Parathyroid adenoma (tissue), 2 donors: ENCODE data around the gene TTC6.

Experiments
- H2AFZ ChIP-seq: fragments of 300-600 bp; sonication (generic); one replicate; pipeline ENCODE4 v1.7.0; 2017; ENCODE audit warnings: antibody characterized with exemption, mild to moderate bottlenecking
- H3K27ac ChIP-seq: fragments of 300-600 bp; sonication (generic); one replicate; pipeline ENCODE4 v1.7.0; 2017
- H3K27me3 ChIP-seq: fragments of 300-600 bp; sonication (generic); one replicate; pipeline ENCODE4 v1.7.0; 2017; ENCODE audit warnings: low read length; ENCODE audit not compliant: control insufficient read depth, insufficient read depth
- H3K36me3 ChIP-seq: fragments of 300-600 bp; sonication (generic); one replicate; pipeline ENCODE4 v1.7.0; 2017; ENCODE audit warnings: low read length; ENCODE audit not compliant: control insufficient read depth, insufficient read depth
- H3K4me1 ChIP-seq: fragments of 300-600 bp; sonication (generic); one replicate; pipeline ENCODE4 v1.7.0; 2017; ENCODE audit warnings: control low read depth
- H3K4me2 ChIP-seq: fragments of 300-600 bp; sonication (generic); one replicate; pipeline ENCODE4 v1.7.0; 2017; ENCODE audit warnings: low read length
- H3K4me3 ChIP-seq: fragments of 300-600 bp; sonication (generic); one replicate; pipeline ENCODE4 v1.7.0; 2017; ENCODE audit warnings: low read depth, low read length
- H3K79me2 ChIP-seq: fragments of 300-600 bp; sonication (generic); one replicate; pipeline ENCODE4 v1.7.0; 2017; ENCODE audit warnings: control low read depth
- H3K9ac ChIP-seq: fragments of 300-600 bp; sonication (generic); one replicate; pipeline ENCODE4 v1.7.0; 2017; ENCODE audit warnings: mild to moderate bottlenecking
- H3K9me3 ChIP-seq: fragments of 300-600 bp; sonication (generic); one replicate; pipeline ENCODE4 v1.7.0; 2017; ENCODE audit warnings: low read length; ENCODE audit not compliant: control insufficient read depth
- TF ChIP-seq, protein P1 (sequence below): fragments of 300-600 bp; sonication (generic); IDR thresholded peaks from one replicate; pipeline ENCODE4 v1.7.0; 2017; ENCODE audit warnings: antibody characterized with exemption, mild to moderate bottlenecking
- donor health status: primary hyperparathyroidism.

The TTC6 gene

DNA sequence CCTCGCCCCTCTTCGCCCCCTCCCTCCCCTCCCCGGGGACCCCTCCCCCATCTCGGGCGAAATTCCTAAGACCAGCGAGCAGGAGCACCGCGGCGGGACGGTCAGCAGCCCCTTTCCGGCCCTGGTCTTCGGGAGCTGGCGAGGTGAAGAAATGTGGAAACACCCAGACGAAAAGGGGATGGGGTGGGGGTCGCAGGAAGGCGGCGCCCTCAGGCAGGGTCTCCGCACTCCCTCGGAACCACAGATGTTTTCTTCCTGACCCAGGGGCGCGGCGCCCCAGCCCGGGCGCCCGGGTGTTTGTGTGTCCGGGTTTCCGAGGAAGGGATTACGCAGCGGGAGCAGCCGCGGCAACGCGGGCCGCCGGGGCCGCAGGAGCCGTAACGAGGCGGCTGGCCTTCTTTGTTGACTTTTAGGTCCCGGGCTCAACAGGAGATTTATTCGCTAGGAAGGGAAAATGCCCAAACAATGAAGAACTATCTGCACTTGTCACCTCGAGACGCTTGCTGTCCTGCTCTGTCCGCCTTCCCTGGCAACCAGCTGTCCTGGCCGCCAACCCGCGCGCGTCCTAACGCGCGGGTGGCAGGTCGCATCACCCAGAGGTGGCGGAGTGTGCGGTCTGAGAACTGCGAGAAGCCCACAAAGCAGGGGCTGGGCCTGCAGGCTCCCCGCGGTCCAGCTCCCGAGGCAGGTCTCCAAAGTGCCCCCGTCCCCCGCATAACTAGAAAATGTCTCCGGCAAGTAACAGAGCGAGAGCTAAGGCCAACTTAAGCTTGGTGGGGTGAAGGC lies 7.4 kb upstream of the TTC6 start:
- Histone ChIP-seq H2AFZ (no peak overlapping the region), H3K4me1 (no peaks in the 10 kb centered on the region), H3K27me3 (peaks cover 43% of the 10 kb centered on the region), H3K9me3 (peaks cover 9% of the 10 kb centered on the region), H3K4me2 (no peak overlapping the region), H3K9ac (no peak overlapping the region), H3K27ac (no peak overlapping the region), H3K36me3 (no peaks in the 10 kb centered on the region), H3K79me2 (no peaks in the 10 kb centered on the region), H3K4me3 (no peak overlapping the region)
- TF ChIP-seq, protein P1, sequence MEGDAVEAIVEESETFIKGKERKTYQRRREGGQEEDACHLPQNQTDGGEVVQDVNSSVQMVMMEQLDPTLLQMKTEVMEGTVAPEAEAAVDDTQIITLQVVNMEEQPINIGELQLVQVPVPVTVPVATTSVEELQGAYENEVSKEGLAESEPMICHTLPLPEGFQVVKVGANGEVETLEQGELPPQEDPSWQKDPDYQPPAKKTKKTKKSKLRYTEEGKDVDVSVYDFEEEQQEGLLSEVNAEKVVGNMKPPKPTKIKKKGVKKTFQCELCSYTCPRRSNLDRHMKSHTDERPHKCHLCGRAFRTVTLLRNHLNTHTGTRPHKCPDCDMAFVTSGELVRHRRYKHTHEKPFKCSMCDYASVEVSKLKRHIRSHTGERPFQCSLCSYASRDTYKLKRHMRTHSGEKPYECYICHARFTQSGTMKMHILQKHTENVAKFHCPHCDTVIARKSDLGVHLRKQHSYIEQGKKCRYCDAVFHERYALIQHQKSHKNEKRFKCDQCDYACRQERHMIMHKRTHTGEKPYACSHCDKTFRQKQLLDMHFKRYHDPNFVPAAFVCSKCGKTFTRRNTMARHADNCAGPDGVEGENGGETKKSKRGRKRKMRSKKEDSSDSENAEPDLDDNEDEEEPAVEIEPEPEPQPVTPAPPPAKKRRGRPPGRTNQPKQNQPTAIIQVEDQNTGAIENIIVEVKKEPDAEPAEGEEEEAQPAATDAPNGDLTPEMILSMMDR, result no peak

DNA sequence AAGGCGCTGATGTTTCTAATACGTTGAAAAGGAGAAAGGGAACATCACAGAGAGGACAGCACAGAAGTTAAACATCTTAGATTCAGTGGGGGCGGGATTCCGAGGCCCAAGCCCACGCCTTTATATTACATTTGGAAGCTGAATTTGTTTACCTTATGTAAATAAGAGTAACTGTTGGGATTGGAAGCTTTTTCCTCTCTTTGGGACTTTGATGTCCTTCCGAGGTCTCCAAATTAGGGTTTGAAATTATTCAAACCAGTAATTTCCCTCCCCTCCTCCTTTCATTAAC lies 6.8 kb upstream of the TTC6 start:
- H3K9ac ChIP-seq, result no peak overlapping the region
- no peak overlapping the region for H3K27ac ChIP-seq
- no peaks in the 10 kb centered on the region for H3K36me3 ChIP-seq
- no peak overlapping the region for H3K4me3 ChIP-seq
- H3K27me3 ChIP-seq, result peaks cover 44% of the 10 kb centered on the region
- H3K4me2 ChIP-seq, result no peak overlapping the region
- no peak overlapping the region for H2AFZ ChIP-seq
- TF ChIP-seq, protein P1, result no peak
- no peaks in the 10 kb centered on the region for H3K4me1 ChIP-seq
- H3K9me3 ChIP-seq, result peaks cover 9% of the 10 kb centered on the region
- H3K79me2 ChIP-seq, result no peaks in the 10 kb centered on the region

DNA sequence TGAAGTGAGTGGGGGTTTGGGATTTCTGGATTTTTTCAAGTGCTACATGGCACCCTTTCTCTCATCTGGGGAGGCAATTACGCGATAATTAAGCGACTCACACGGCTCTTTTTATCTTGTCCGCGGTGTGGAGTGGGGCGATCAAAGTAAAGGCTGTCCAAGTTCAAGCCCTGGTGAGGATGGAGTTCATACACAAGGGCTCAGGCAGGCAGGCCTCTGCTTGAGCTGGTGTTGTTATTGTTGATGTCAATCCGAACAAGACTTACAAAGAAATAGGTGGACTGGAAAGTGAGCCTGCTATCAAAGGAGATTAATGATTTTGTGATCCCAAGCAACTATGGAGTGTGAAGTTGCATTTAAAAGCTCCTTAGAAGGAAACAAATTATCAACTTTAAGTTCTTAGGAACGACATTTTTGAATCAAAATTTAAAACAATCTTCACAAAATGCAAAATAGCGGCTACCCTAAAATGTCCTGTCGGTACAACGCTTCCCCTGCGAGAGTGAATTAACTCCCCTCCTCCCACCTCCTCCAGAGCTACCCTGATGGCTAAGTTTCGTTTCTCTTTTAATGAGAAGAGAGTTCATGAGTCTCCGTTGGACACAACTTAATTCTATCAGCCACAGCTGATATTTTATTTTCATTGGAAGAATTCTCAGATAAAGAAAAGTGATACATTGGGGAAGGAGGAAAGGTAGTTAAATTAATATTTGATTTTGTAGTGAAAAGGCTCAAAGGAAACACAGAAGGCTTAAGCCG lies 6.3 kb upstream of the TTC6 start:
- H3K4me1 ChIP-seq, result no peaks in the 10 kb centered on the region
- H3K4me3 ChIP-seq, result no peak overlapping the region
- H3K27me3 ChIP-seq, result peaks cover 46% of the 10 kb centered on the region
- no peaks in the 10 kb centered on the region for H3K79me2 ChIP-seq
- H2AFZ ChIP-seq, result no peak overlapping the region
- no peak overlapping the region for H3K4me2 ChIP-seq
- peaks cover 9% of the 10 kb centered on the region for H3K9me3 ChIP-seq
- TF ChIP-seq, protein P1, result no peak
- H3K9ac ChIP-seq, result no peak overlapping the region
- no peak overlapping the region for H3K27ac ChIP-seq
- no peaks in the 10 kb centered on the region for H3K36me3 ChIP-seq

DNA sequence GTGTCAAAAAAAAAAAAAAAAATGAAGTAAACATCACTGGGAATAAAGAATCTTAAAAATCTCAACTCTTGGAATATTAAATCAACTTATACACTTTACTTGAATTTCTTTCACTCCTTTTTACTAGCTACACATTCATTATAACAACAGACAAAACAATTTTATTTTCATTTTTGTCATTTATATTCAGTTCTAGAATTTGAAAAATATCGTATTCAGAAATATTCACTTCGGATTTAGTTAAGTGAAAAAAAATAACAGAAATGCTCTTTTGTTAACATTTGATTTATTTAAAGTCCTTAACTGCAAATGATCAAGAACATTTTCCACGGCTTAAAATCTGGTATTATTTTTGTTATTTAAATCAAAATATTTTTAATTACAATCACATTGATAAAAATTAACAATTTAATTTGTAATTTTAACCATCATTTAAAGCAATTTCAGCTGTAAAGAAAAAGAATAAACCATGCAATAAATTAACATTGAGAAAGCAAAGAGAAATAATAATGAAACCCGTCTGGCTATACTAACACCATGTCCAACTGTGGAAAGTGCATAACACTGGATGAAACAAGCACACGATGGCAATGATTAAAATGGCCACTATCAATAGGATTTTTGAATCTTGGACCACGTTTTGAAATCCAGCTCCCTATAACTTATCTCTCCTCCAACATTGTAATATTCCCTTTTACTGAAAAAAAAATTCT lies 5.6 kb upstream of the TTC6 start:
- peaks cover 43% of the 10 kb centered on the region for H3K27me3 ChIP-seq
- H2AFZ ChIP-seq, result no peak overlapping the region
- no peak overlapping the region for H3K27ac ChIP-seq
- H3K4me1 ChIP-seq, result no peaks in the 10 kb centered on the region
- H3K9me3 ChIP-seq, result peaks cover 9% of the 10 kb centered on the region
- H3K36me3 ChIP-seq, result no peaks in the 10 kb centered on the region
- no peaks in the 10 kb centered on the region for H3K79me2 ChIP-seq
- TF ChIP-seq, protein P1, result no peak
- no peak overlapping the region for H3K4me2 ChIP-seq
- no peak overlapping the region for H3K9ac ChIP-seq
- no peak overlapping the region for H3K4me3 ChIP-seq
